Uterus (tissue), 4 donors: Measurements from ENCODE around the gene HNRNPA1. TPM values are rescaled to one million over a fixed set of nuclear protein-coding genes. Genes with fewer than 3 reads are reported as not detected.

ENCODE experiments used
- DNase-seq, 2 donors: peaks; one replicate each; pipeline ENCODE4 v3.0.0-alpha.2; 2019 to 2020
- H3K27ac ChIP-seq, 2 donors: fragments of 200-600 bp; sonication (generic); 1 replicate in 1 of 2; 2 replicates in 1 of 2; pipeline ENCODE4 v1.5.1; 2016 to 2018
- H3K27me3 ChIP-seq, 2 donors: fragments of 200-600 bp; sonication (generic); one replicate each; pipeline ENCODE4 v1.5.1; 2018 to 2019; ENCODE audit warnings: control low read depth in 1 of 2
- H3K36me3 ChIP-seq, 2 donors: fragments of 200-600 bp; sonication (generic); one replicate each; pipeline ENCODE4 v1.5.1; 2019; ENCODE audit warnings: control low read depth in 1 of 2
- H3K4me1 ChIP-seq, 2 donors: fragments of 200-600 bp; sonication (generic); one replicate each; pipeline ENCODE4 v1.5.1; 2018 to 2019; ENCODE audit warnings: control low read depth in 1 of 2
- H3K4me3 ChIP-seq, 2 donors: fragments of 200-600 bp; sonication (generic); 1 replicate in 1 of 2; 2 replicates in 1 of 2; pipeline ENCODE4 v1.5.1; 2018 to 2019; ENCODE audit warnings: mild to moderate bottlenecking in 1 of 2
- H3K9me3 ChIP-seq, 2 donors: fragments of 200-600 bp; sonication (generic); one replicate each; pipeline ENCODE4 v1.5.1; 2019; ENCODE audit warnings: control low read depth in 1 of 2
- CTCF ChIP-seq, 4 experiments: fragments of 200-600 bp in 2 of 4; fragments of 450-650 bp in 2 of 4; sonication (generic) in 2 of 4; IDR thresholded peaks; one replicate each; pipeline ENCODE4 v1.5.1; 2016 to 2019; ENCODE audit warnings: antibody characterized with exemption in 4 of 4, mild to moderate bottlenecking in 2 of 4, moderate library complexity in 1 of 4
- POLR2A ChIP-seq, 2 donors: fragments of 450-650 bp; IDR thresholded peaks; one replicate each; pipeline ENCODE4 v1.6.1; 2016; ENCODE audit warnings: antibody characterized with exemption in 2 of 2, mild to moderate bottlenecking in 1 of 2, moderate library complexity in 1 of 2
- intact Hi-C: fragments of 100-400 bp; cut with DNase I; formaldehyde crosslinking; loops from one replicate; pipeline ENCODE4 v1.15.1; 2023; ENCODE audit warnings: low total_unique reads
- total RNA-seq, 4 donors: library from RNA; depleted of rRNA in 3 of 4; stranded (reverse); fragments of >200 nt in 3 of 4; gene quantifications; one replicate each; pipeline versions ENCODE4 v1.1.0 to v1.2.4, GENCODE V29; 2014 to 2023
- donor health status: DM: yes; HTN: yes; CAD: no.

The HNRNPA1 gene
- total RNA-seq, 4 donors from 2014 or later, result 245 to 1,238 (median 796) TPM

GRCh38 chr12:54300225-54300731, 19.8 kb downstream of the HNRNPA1 start:
- TF ChIP-seq POLR2A (IDR thresholded peaks at IDR 0.05) (no peak), CTCF (IDR thresholded peaks at IDR 0.05) (no peak)
- no peaks in the 10 kb centered on the region for H3K36me3 ChIP-seq
- no peaks in the 10 kb centered on the region for H3K9me3 ChIP-seq
- H3K4me1 ChIP-seq, result no peaks in the 10 kb centered on the region
- H3K27ac ChIP-seq, result no peak overlapping the region
- H3K27me3 ChIP-seq, result peaks cover 0 to 5% of the 10 kb centered on the region in 2 donors
- H3K4me3 ChIP-seq, result no peak overlapping the region
- no peak for DNase-seq
- intact Hi-C loops, result no loop called here

- H3K4me3 ChIP-seq, result no peak within 1 kb of the TSS
- no peak within 1 kb of the TSS for H3K27ac ChIP-seq
- no peaks in the 10 kb centered on the region for H3K4me1 ChIP-seq
- TF ChIP-seq POLR2A (IDR thresholded peaks at IDR 0.05), result no peak
- TF ChIP-seq CTCF (IDR thresholded peaks at IDR 0.05), result no peak
- intact Hi-C loops, result no loop called here
- H3K27me3 ChIP-seq, result peaks cover 0 to 5% of the 10 kb centered on the region in 2 donors
- peak in 1 of 2 donors; percentile 31 for DNase-seq
- no peaks in the 10 kb centered on the region for H3K36me3 ChIP-seq
- no peaks in the 10 kb centered on the region for H3K9me3 ChIP-seq
These were observed 20.4 kb downstream of the HNRNPA1 start, which contains the start of gene NFE2 for GRCh38 chr12:54300732-54301427. TSS of gene NFE2 (minus strand) at chr12:54301015. CDS start at chr12:54295248, 5,767 bp downstream.

GRCh38 chr12:54301428-54302048, 21.0 kb downstream of the HNRNPA1 start:
- DNase-seq, result no peak
- Histone ChIP-seq H3K27me3 (peaks cover 0 to 5% of the 10 kb centered on the region in 2 donors), H3K27ac (no peak overlapping the region), H3K4me3 (no peak overlapping the region), H3K9me3 (no peaks in the 10 kb centered on the region), H3K36me3 (no peaks in the 10 kb centered on the region), H3K4me1 (no peaks in the 10 kb centered on the region)
- intact Hi-C loops, result no loop called here
- no peak for TF ChIP-seq POLR2A (IDR thresholded peaks at IDR 0.05)

GRCh38 chr12:54303640-54304039, 23.1 kb downstream of the HNRNPA1 start:
- Histone ChIP-seq H3K27me3 (peaks cover 0 to 5% of the 10 kb centered on the region in 2 donors), H3K4me3 (no peak overlapping the region), H3K4me1 (no peaks in the 10 kb centered on the region), H3K36me3 (no peaks in the 10 kb centered on the region), H3K9me3 (no peaks in the 10 kb centered on the region), H3K27ac (no peak overlapping the region)
- no peak for DNase-seq
- intact Hi-C loops, result no loop called here
- no peak for TF ChIP-seq POLR2A (IDR thresholded peaks at IDR 0.05)
- no peak for TF ChIP-seq CTCF (IDR thresholded peaks at IDR 0.05)

GRCh38 chr12:54304187-54304810, 23.8 kb downstream of the HNRNPA1 start:
- peaks cover 0 to 5% of the 10 kb centered on the region in 2 donors for H3K27me3 ChIP-seq
- peak; percentile 28 to 33 for DNase-seq
- intact Hi-C loops, result no loop called here
- TF ChIP-seq POLR2A (IDR thresholded peaks at IDR 0.05) (no peak), CTCF (IDR thresholded peaks at IDR 0.05) (no peak)
- no peaks in the 10 kb centered on the region for H3K9me3 ChIP-seq
- H3K36me3 ChIP-seq, result no peaks in the 10 kb centered on the region
- H3K27ac ChIP-seq, result no peak overlapping the region
- H3K4me3 ChIP-seq, result no peak overlapping the region
- no peaks in the 10 kb centered on the region for H3K4me1 ChIP-seq
